C1 segment of cervical spinal cord (tissue), 14 donors: ENCODE data around the gene ANK3.

Experiments used
- DNase-seq, 14 donors: peaks; one replicate each; lab custom pipeline; 2025; lab: John Stamatoyannopoulos, UW

The ANK3 gene

DNA sequence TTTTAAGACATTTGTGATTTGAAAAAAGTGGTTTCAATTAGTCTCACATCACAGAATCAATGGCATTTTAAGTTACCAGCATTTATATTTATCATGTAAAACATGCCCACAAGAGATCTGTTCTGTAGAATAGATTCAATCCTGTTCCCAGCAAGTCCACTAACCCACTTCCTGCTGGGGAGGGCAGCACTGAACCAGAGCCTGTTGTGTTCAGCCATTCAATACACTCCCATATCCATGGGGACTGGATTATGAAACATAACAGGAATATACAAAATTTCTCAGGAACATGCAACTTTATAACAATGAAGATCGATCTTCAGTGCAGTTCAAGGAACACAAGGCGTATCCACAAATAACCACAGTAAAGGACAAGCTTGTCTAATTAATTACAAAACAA, 24.4 kb upstream of the ANK3 start:
- no peak for DNase-seq

- DNase-seq, result no peak
These were observed 23.8 kb upstream of the ANK3 start for GRCh38 chr10:60413306-60414012.

GRCh38 chr10:60410970-60411369, 21.3 kb upstream of the ANK3 start:
- no peak for DNase-seq

GRCh38 chr10:60409202-60409601, 19.5 kb upstream of the ANK3 start:
- DNase-seq, result no peak

- DNase-seq, result no peak
These were observed 16.5 kb upstream of the ANK3 start for GRCh38 chr10:60406182-60406581.

- no peak for DNase-seq
These were observed 15.5 kb upstream of the ANK3 start for GRCh38 chr10:60405172-60405571.

GRCh38 chr10:60403168-60403873, 13.6 kb upstream of the ANK3 start:
- DNase-seq, result no peak

GRCh38 chr10:60400366-60400765, 10.7 kb upstream of the ANK3 start:
- no peak for DNase-seq

GRCh38 chr10:60399328-60399727, 9.7 kb upstream of the ANK3 start:
- peak in 2 of 14 donors; percentile 57 to 99 for DNase-seq

DNA sequence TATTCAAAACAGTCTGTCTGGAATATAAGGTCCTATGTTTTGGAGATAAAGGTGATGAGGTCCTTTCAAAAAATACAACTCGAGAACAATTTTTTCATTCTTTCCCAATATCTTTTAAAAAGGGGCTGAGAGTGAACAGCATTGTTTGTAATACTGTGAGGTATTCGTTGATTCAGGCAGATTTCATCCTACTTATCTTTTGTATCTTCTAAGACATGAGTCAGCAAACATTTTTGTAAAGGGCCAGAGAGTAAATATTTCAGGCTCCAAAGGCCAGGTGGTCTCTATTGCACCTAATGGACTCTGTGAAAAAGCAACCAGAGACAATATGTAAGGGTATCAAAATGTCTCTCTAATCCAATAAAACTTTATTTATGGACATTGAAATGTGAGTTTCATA, 8.1 kb upstream of the ANK3 start:
- no peak for DNase-seq

DNA sequence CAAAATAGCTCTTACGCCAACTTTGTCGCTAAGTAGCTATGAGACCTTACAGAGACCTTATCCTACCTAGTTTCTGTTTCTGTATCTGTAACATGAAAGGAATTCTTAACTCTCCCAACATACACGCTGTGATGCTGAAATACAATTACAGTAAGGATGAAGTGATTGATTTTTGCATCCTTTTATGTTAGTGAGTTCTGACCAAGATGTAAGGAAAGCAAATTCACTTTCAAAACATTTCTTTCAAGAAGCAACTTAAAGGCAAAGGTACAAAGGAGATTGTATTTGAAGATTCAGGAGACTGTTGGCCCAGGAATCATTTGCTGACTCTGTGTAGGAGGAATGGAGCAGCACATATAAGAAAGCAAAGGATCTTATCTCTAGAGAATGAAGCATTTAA, 7.1 kb upstream of the ANK3 start:
- peak in 1 of 14 donors; percentile 77 for DNase-seq

- peak in 1 of 14 donors; percentile 57 for DNase-seq
These were observed 6.0 kb upstream of the ANK3 start for GRCh38 chr10:60395711-60396110.

- DNase-seq, result peak in 2 of 14 donors; percentile 24 to 49
These were observed 4.8 kb upstream of the ANK3 start for GRCh38 chr10:60394446-60394845.

DNA sequence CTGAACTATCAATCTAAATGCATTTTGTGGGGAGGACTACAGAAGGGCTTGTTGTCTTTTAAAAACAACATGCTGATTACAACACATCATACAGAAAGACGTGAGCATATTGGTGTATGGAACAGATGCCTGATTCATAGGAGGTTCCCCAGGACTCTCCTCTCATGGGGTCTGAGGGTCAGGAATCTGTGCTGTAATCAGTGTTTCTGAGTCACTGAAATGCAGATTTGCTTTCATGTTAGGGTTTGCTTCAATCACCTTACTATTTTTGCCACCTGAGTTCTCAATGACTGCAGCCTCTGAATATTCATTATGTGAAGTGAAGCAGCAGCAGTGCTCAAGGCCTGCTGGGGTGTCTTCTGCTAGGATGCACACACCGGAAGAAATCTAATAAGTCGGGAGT, 550 bp upstream of the ANK3 start:
- DNase-seq, result peak in 3 of 14 donors; percentile 22 to 86 (median 40)

- DNase-seq, result peak in 7 of 14 donors; percentile 21 to 73 (median 35)
These were observed 870 bp downstream of the ANK3 start for GRCh38 chr10:60388709-60389301.

DNA sequence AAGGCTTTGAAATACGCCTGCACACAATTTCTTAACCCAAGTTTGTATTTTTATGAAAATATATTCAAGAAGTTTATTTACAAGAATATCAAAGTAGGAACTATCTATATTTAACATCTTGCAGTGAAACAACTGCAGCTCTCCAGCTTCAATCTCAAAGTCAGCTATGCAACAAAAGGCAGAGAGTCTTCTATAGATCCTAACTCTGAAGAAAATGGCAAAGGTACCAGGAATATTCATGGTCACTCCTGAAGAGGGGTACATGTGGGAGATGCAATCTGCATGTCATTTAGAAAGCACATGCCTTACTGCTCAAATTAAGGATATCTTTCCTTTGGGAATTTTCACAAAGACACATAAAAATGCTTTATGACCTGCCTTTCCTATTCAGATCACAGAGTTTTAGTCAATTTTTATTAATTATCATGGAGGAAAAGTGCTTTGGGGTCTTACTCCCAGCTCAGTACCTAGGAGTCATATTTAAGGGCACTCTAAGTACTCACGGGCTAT, 1.5 kb downstream of the ANK3 start:
- DNase-seq, result peak in 1 of 14 donors; percentile 62

GRCh38 chr10:60387531-60387930, 2.1 kb downstream of the ANK3 start:
- peak in 1 of 14 donors; percentile 56 for DNase-seq

GRCh38 chr10:60385399-60385738, 4.3 kb downstream of the ANK3 start:
- no peak for DNase-seq

- peak in 2 of 14 donors; percentile 35 to 88 for DNase-seq
These were observed 4.8 kb downstream of the ANK3 start for GRCh38 chr10:60384708-60385398.

- DNase-seq, result no peak
These were observed 5.7 kb downstream of the ANK3 start for GRCh38 chr10:60384011-60384410.

DNA sequence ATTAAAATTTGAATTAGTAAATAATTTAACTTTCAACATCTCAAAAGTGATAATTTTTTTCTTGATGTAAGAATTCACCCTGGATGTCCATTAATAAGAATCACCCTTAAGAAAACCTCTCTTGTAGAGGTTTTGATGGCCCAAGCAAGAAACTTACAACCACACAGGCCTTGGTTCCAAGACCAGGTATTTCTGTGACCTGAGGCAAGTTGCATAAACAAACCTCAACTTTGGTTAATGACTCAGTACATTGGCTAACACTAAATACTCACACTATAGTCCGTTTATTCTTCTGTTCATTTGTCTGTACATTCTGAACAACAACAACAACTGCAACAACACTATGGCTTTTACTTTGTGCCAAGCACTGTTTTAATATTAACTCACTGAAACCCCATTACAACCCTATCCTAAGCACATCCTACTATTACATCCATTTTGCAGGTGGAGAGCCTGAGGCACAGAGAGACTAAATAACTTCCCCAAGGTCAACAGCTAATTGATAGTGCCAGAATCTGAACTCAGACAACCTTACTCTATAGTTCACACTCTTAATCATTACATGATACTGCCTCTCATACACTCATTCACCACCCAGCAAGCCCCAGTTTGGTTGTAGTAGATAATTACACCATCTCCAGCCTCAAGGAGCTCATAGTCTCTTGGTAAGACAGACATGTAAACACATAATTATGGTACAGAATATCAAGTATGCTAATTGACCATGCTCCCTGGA, 6.6 kb downstream of the ANK3 start:
- no peak for DNase-seq
